ENCODE results near the gene ARF5. TPM values are rescaled to one million over a fixed set of nuclear protein-coding genes. Genes with fewer than 3 reads are reported as not detected.

ARF5 gene
- polyA plus RNA-seq, 3 donors from 2014 or later, result 213 to 272 (median 263) TPM

DNA sequence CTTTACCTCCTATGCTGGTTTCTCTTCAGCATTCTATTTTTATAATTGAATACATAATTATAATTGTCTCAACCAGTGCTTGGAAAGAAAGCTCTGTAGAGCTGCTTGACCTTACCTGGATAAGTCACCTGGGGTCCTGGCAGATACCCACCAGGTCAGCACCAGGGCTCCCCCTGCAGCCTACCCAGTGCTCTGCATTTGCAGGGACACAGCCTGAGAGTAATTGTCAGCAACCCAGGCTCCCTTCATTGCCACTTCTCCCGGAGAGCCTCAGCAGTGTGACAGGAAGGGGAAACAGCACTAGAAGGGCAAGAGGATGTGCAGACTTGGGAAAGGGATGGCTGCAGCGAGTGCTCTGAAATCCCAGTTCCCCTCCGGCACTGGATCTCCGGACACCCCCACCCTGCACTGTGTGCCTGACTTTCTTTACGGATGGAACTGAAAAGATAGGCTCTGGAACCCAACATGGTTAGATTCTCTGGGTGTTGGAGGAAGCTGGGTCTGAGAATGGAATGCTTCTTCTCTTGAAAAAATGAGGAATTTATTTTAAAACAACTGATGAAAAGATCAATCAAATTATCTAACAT lies 41.1 kb downstream of the ARF5 start:
- no peak overlapping the region for H3K4me3 Mint-ChIP-seq
- H3K9me3 Mint-ChIP-seq, result no peaks in the 10 kb centered on the region
- H3K4me1 Mint-ChIP-seq, result no peaks in the 10 kb centered on the region
- H3K27me3 Mint-ChIP-seq (ENCODE audit: low read depth in 3 of 3), result peaks cover 6 to 9% (median 7%) of the 10 kb centered on the region in 3 donors
- no peaks in the 10 kb centered on the region for H3K36me3 Mint-ChIP-seq
- DNase-seq, result no peak
- H3K27ac Mint-ChIP-seq, result no peak overlapping the region

- no peaks in the 10 kb centered on the region for H3K9me3 Mint-ChIP-seq
- H3K27me3 Mint-ChIP-seq (ENCODE audit: low read depth in 3 of 3), result peaks cover 6 to 13% (median 11%) of the 10 kb centered on the region in 3 donors
- no peak for DNase-seq
- no peaks in the 10 kb centered on the region for H3K4me1 Mint-ChIP-seq
- H3K27ac Mint-ChIP-seq, result no peak overlapping the region
- no peaks in the 10 kb centered on the region for H3K36me3 Mint-ChIP-seq
- H3K4me3 Mint-ChIP-seq, result no peak overlapping the region
Observed at GRCh38 chr7:127632276-127632910, 44.2 kb downstream of the ARF5 start.

- Mint-ChIP-seq H3K27me3 (ENCODE audit: low read depth in 3 of 3) (peaks cover 7 to 18% (median 10%) of the 10 kb centered on the region in 3 donors), H3K9me3 (no peaks in the 10 kb centered on the region), H3K4me1 (no peaks in the 10 kb centered on the region), H3K4me3 (no peak overlapping the region), H3K36me3 (no peaks in the 10 kb centered on the region), H3K27ac (no peak overlapping the region)
- DNase-seq, result no peak
Observed at GRCh38 chr7:127635659-127636285, 47.6 kb downstream of the ARF5 start.

DNA sequence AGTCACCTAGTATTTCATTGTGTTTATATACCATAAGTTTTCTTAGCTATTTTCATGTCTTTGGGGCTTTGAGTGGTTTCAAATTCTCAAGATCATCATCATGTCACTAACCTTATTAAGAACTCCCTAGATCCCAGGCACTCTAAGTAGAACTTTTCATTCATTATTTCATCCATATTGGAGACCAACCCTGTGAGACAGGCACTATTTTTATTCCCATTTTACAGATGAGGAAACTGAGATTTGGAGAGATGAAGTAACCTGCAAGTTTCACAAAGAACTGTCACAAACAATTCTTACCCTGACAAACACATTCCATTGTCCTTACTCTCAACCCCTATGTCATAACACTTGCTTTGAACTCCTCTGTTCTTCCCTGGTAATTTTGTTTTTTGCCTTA lies 50.0 kb downstream of the ARF5 start:
- no peak overlapping the region for H3K4me3 Mint-ChIP-seq
- no peak overlapping the region for H3K27ac Mint-ChIP-seq
- no peaks in the 10 kb centered on the region for H3K36me3 Mint-ChIP-seq
- H3K9me3 Mint-ChIP-seq, result no peaks in the 10 kb centered on the region
- no peaks in the 10 kb centered on the region for H3K4me1 Mint-ChIP-seq
- no peak for DNase-seq
- H3K27me3 Mint-ChIP-seq (ENCODE audit: low read depth in 3 of 3), result peaks cover 7 to 13% (median 8%) of the 10 kb centered on the region in 3 donors

Other genes starting within 250 kb of the ARF5 start
- gene ZNF800, start 195.7 kb upstream of the ARF5 start, polyA plus RNA-seq, result 10 to 100 TPM; 32.6 to 67.8 (median 33.4) TPM
- 10 to 100 TPM in 1 of 3 donors, 1 to 10 TPM in 2; 4.8 to 20.1 (median 8.2) TPM for gene GCC1, start 2.8 kb upstream of the ARF5 start, polyA plus RNA-seq
- 1 to 10 TPM in 2 of 3 donors, not detected in 1; 1.2 to 1.5 TPM for gene FSCN3, start 5.3 kb downstream of the ARF5 start, polyA plus RNA-seq
- not detected for gene PAX4, start 29.7 kb downstream of the ARF5 start, polyA plus RNA-seq
- 100 to 1,000 TPM in 2 of 3 donors, 10 to 100 TPM in 1; 87.8 to 130 (median 116) TPM for gene SND1, start 63.8 kb downstream of the ARF5 start, polyA plus RNA-seq

Measured in immature natural killer cell (primary cell).